Epithelial cell of proximal tubule (primary cell): ENCODE measurements around the gene APCDD1. TPM values are rescaled to one million over a fixed set of nuclear protein-coding genes. Genes with fewer than 3 reads are reported as not detected.

ENCODE experiments used
- DNase-seq: peaks from one replicate; pipeline ENCODE4 v3.0.0-alpha.2; 2011; ENCODE audit warnings: low read depth
- H3K4me3 ChIP-seq: 2 replicates; pipeline ENCODE4 v1.5.1; 2011; ENCODE audit warnings: low read depth, mild to moderate bottlenecking, low read length
- total RNA-seq: library from RNA; depleted of rRNA; stranded (reverse); fragments of >200 nt; gene quantifications from 2 replicates; pipeline ENCODE4 v1.2.3, GENCODE V29; 2015
- TF ChIP-seq, protein P1 (sequence below): conservative IDR thresholded peaks from 2 replicates; pipeline ENCODE4 v1.5.1; 2012; ENCODE audit warnings: low read depth, mild to moderate bottlenecking, low read length

The APCDD1 gene
- total RNA-seq, 1 donor from 2014 or later = not detected

DNA sequence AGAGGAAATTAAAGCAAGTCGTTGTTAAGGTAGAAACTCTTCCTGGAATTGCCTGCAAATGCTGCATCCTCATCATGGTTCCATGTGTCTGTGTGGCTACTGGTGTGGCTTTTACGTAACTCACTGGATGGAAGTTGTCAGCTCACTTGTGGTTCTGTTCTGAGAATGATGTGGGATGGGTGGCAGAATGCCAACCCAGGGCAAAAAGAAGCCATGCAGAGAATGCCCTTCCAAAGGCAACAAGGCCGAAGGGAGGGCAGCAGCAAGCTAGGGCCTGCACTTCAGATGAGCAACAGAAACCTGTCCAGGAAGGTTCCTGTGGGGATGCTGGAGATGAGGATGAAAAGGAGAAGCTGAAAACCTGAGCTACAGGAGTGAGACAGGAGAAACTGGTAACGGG is 61.0 kb downstream of the APCDD1 start:
- no peak for DNase-seq

DNA sequence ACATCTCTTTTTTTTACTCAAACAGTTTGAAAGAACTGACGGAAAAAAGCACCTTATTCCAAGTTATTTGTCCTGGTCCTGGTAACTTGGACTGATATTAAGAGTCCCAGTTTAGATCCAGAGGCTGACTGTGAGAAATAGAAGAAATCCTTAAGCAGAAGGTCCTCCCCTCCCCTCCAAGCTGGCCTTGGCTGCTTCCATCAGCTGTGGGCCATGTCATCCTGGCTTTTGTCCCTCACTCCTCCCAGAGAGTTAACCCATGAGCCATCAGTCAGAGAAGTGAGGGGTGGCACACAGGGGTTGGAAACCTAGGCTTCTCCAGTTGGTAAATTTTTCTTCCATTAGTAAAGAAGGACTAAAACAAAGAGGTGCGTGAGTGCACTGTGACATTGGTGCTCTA is 61.6 kb downstream of the APCDD1 start:
- H3K4me3 ChIP-seq = no peak overlapping the region
- TF ChIP-seq, protein P1, sequence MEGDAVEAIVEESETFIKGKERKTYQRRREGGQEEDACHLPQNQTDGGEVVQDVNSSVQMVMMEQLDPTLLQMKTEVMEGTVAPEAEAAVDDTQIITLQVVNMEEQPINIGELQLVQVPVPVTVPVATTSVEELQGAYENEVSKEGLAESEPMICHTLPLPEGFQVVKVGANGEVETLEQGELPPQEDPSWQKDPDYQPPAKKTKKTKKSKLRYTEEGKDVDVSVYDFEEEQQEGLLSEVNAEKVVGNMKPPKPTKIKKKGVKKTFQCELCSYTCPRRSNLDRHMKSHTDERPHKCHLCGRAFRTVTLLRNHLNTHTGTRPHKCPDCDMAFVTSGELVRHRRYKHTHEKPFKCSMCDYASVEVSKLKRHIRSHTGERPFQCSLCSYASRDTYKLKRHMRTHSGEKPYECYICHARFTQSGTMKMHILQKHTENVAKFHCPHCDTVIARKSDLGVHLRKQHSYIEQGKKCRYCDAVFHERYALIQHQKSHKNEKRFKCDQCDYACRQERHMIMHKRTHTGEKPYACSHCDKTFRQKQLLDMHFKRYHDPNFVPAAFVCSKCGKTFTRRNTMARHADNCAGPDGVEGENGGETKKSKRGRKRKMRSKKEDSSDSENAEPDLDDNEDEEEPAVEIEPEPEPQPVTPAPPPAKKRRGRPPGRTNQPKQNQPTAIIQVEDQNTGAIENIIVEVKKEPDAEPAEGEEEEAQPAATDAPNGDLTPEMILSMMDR = no peak
- no peak for DNase-seq

More for the DNA sequence above, 61.0 kb downstream of the APCDD1 start:
- H3K4me3 ChIP-seq = no peak overlapping the region
- TF ChIP-seq, protein P1 = no peak

DNA sequence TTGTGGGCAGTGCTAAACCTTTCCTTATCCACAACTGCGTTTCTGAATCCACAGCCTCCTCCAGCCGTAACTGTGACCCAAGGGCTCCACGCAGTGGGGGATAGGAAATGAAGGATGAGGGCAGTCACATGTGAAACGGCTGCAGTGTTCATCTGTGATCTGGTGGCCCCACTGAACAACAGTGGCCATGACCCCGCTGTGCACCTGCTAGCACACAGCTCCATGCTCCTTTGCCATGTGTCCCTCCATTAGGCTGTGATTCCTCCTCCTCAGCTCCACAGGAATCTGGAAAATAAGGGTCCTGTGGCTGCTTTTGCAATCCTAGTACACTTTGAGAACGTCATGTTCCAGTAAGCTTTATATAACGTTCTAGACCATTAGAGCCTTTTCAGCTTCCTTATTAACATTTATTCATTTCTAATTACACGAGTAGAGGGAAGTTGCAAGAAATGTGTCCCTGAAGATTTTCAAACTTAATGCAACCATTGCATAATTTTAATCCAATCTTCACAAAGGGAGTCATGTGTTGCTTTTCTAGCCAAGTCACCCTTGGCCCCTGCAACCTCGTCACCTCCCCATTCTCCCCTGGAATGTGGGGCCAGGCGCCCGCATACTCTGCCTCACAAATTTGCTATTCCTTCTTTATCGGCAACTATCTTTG is 64.3 kb downstream of the APCDD1 start:
- TF ChIP-seq, protein P1 = peak; percentile 41
- no peak for DNase-seq
- H3K4me3 ChIP-seq = no peak overlapping the region

DNA sequence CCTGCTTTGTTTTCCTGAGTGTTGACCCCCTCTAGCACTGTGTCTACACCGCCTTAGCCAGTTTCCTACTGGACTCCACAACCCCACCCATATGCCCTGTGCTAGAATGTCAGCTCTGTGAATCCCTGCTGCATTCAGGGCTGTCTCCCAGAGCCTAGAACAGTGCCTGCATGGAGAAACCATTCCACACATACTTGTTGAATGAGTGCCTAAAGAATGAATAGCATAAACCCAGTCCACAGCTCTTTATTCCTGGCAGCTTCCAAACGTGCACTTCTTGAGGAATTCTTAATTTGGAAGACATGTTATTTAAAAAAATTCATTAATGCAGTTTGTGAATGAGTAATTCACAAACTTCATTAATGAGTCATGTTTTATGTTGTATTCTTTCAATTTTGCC is 64.9 kb downstream of the APCDD1 start:
- TF ChIP-seq, protein P1 = no peak
- H3K4me3 ChIP-seq = no peak overlapping the region
- no peak for DNase-seq

DNA sequence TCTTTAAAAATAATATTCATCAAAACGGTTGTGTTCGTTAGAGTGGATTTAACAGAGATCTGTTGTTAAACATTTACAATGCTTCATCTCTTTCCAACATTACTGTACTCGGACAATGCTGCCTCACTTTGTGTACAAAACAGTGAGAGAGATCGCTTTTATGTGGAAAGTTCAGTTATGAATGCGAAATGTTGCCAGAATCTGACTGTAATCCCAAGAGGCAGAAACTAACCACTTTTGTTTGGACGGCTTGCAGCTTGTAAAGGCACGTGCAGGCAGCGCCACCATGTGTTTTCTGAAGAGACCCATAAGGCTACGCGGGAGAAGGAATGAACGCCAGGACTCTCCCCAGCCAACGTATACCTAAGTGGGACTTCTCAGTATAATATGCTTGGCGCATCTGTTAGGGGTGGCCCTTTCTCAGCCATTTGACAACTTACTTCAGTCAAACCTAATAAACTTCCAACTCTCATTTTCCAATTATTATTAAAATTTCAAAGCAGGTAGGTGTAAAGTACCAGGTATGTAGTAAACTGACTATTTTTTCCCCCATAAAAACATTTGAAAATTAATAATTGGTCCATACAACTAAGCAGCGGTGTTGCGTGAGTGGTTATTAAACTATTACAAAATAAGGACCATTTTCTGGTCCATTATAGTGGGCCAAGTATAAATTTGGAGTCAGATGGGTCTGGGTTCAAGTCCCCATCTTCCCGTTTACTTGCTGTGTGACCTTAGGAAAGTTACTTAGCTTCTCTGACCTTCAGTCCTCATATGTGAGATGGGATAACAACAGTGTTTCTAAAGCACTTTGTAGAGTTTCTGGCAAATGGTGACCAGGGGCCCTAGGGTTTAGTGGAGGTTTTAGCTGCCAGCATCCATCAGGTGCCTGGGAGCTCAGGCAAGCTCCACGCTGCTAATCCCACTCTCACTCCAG is 65.8 kb downstream of the APCDD1 start:
- H3K4me3 ChIP-seq = peak overlapping the region; percentile 19
- no peak for DNase-seq
- TF ChIP-seq, protein P1 = peak; percentile 90

DNA sequence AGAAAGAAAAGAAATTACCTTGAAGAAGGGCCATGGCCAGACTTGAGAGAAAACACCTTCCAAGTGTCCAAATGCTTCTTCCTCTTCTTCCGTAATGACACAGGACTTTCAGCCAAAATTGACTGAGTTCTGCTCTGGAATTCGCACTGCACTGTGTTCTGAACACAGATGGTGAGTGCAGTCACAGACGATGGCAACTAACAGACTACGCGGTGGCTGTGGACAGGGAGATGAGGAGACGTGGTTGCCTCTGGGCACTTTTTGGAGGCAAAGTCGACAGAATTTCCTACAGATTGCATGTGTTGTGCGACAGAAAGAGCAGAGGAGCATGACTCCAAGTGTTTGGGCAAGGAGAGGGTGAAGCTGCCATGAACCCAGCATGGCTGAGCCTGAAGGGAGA is 67.1 kb downstream of the APCDD1 start:
- no peak overlapping the region for H3K4me3 ChIP-seq
- TF ChIP-seq, protein P1 = no peak
- DNase-seq = no peak
